Lung (tissue), 12 donors: Measurements from ENCODE around the gene PIAS2. TPM values are rescaled to one million over a fixed set of nuclear protein-coding genes. Genes with fewer than 3 reads are reported as not detected.

ENCODE experiments used
- ATAC-seq: fragments of 200-7000 bp; cut with Tn5 transposase; one replicate; pipeline ENCODE4 v1.9.1; 2020; ENCODE audit warnings: moderate number of reproducible peaks; ENCODE audit not compliant: insufficient read depth, low FRiP score
- DNase-seq, 3 donors: peaks; one replicate each; pipeline ENCODE4 v3.0.0-alpha.2; 2013 to 2017
- H3K27ac ChIP-seq, 2 donors: one replicate each; pipeline ENCODE4 v1.5.1; 2013; ENCODE audit warnings: mild to moderate bottlenecking in 2 of 2, moderate library complexity in 2 of 2, control low read depth in 1 of 2, inconsistent platforms in 1 of 2, low read depth in 1 of 2, low read length in 1 of 2
- H3K27me3 ChIP-seq, 3 donors: one replicate each; pipeline ENCODE4 v1.5.1; 2013; ENCODE audit warnings: low read length in 2 of 3; ENCODE audit not compliant: control insufficient read depth in 3 of 3, insufficient read depth in 3 of 3
- H3K36me3 ChIP-seq, 4 donors: one replicate each; pipeline ENCODE4 v1.5.1; 2013; ENCODE audit warnings: low read length in 4 of 4, mild to moderate bottlenecking in 1 of 4, moderate library complexity in 1 of 4; ENCODE audit not compliant: control insufficient read depth in 4 of 4, insufficient read depth in 4 of 4
- H3K4me1 ChIP-seq, 5 donors: one replicate each; pipeline ENCODE4 v1.5.1; 2013; ENCODE audit warnings: low read length in 5 of 5, mild to moderate bottlenecking in 2 of 5, moderate library complexity in 1 of 5; ENCODE audit not compliant: control insufficient read depth in 5 of 5, insufficient read depth in 5 of 5
- H3K4me3 ChIP-seq: one replicate; pipeline ENCODE4 v1.5.1; 2013; ENCODE audit warnings: mild to moderate bottlenecking, control low read depth, moderate library complexity
- H3K9ac ChIP-seq, 2 donors: one replicate each; pipeline ENCODE4 v1.5.1; 2013; ENCODE audit warnings: low read length in 2 of 2, control low read depth in 1 of 2; ENCODE audit not compliant: insufficient read depth in 1 of 2
- H3K9me3 ChIP-seq, 4 donors: one replicate each; pipeline ENCODE4 v1.5.1; 2013; ENCODE audit warnings: low read length in 3 of 4, mild to moderate bottlenecking in 1 of 4, moderate library complexity in 1 of 4; ENCODE audit not compliant: control insufficient read depth in 4 of 4, insufficient read depth in 3 of 4
- CTCF ChIP-seq: IDR thresholded peaks from 2 replicates; pipeline ENCODE4 v1.5.1; 2012; ENCODE audit warnings: mild to moderate bottlenecking; ENCODE audit errors: control extremely low read depth, extremely low read depth
- WGBS, 2 donors: extraction: QIAGEN DNeasy Blood & Tissue Kit; methylation state at CpG; one replicate each; pipeline ENCODE4 v1.1.7; 2013; 5-methylcytosine and 5-hydroxymethylcytosine counted together
- polyA plus RNA-seq, 2 donors: library from polyadenylated mRNA; stranded (reverse); fragments of 200-250 nt; gene quantifications; one replicate each; pipeline ENCODE4 v1.2.1, GENCODE V29; 2013
- total RNA-seq, 2 donors: library from RNA; depleted of rRNA in 1 of 2; stranded (reverse); fragments of >200 nt in 1 of 2; gene quantifications; one replicate each; pipeline ENCODE4 v1.2.1, GENCODE V29; 2014 to 2021
- donor health status: control.
- donor health status: control.
- donor health status: Bipolar disorder and iron deficiency.
- donor health status: healthy.
- donor health status: DM: yes; HTN: yes; CAD: no.

PIAS2 gene
- total and polyA plus RNA-seq, 4 donors, result 4.2 to 47.6 (median 18.0) TPM

GRCh38 chr18:46821856-46822711 lies 95.2 kb downstream of the PIAS2 start:
- H3K4me3 ChIP-seq, result no peak overlapping the region
- no peak for TF ChIP-seq CTCF
- DNase-seq (no peak), ATAC-seq (no peak)
- H3K9ac ChIP-seq, result no peak overlapping the region
- H3K27ac ChIP-seq, result no peak overlapping the region
- H3K4me1 ChIP-seq, result no peaks in the 10 kb centered on the region
- no peaks in the 10 kb centered on the region for H3K27me3 ChIP-seq
- H3K9me3 ChIP-seq, result no peaks in the 10 kb centered on the region
- 48 to 68% methylated on average over 3 of the region's 3 CpGs for WGBS, 2 donors
- peaks cover 1 to 5% (median 4%) of the 10 kb centered on the region in 4 donors for H3K36me3 ChIP-seq

GRCh38 chr18:46820863-46821262 lies 96.4 kb downstream of the PIAS2 start:
- DNase-seq (no peak), ATAC-seq (no peak)
- H3K27ac ChIP-seq, result no peak overlapping the region
- no peak overlapping the region for H3K9ac ChIP-seq
- no peaks in the 10 kb centered on the region for H3K27me3 ChIP-seq
- no peak for TF ChIP-seq CTCF
- 94 to 96% methylated on average over 6 of the region's 6 CpGs for WGBS, 2 donors
- peaks cover 0 to 5% (median under 1%) of the 10 kb centered on the region in 4 donors for H3K36me3 ChIP-seq
- no peak overlapping the region for H3K4me3 ChIP-seq
- no peaks in the 10 kb centered on the region for H3K4me1 ChIP-seq
- no peaks in the 10 kb centered on the region for H3K9me3 ChIP-seq

- H3K27ac ChIP-seq, result no peak overlapping the region
- H3K9me3 ChIP-seq, result no peaks in the 10 kb centered on the region
- no peaks in the 10 kb centered on the region for H3K27me3 ChIP-seq
- H3K4me1 ChIP-seq, result no peaks in the 10 kb centered on the region
- no peak for ATAC-seq
- no peak overlapping the region for H3K4me3 ChIP-seq
- TF ChIP-seq CTCF, result no peak
- WGBS, 2 donors, result 95 to 97% methylated on average over 6 of the region's 6 CpGs
- H3K9ac ChIP-seq, result no peak overlapping the region
- DNase-seq, result no peak
- no peaks in the 10 kb centered on the region for H3K36me3 ChIP-seq
These were observed 101.6 kb downstream of the PIAS2 start for GRCh38 chr18:46815661-46816060.
